Endodermal cell (in vitro differentiated cells): ENCODE results near the gene CCDC92B. TPM values are rescaled to one million over a fixed set of nuclear protein-coding genes. Genes with fewer than 3 reads are reported as not detected.

Source experiments
- DNase-seq: peaks from one replicate; pipeline ENCODE4 v3.0.0-alpha.2; 2017
- H3K27ac ChIP-seq: 2 replicates; pipeline ENCODE4 v1.5.1; 2013; ENCODE audit warnings: mild to moderate bottlenecking, low read depth, low read length, moderate library complexity
- H3K27me3 ChIP-seq: 2 replicates; pipeline ENCODE4 v1.6.1; 2013; ENCODE audit warnings: mild to moderate bottlenecking, low read length, moderate library complexity; ENCODE audit not compliant: insufficient read depth, control insufficient read depth, poor library complexity, severe bottlenecking
- H3K36me3 ChIP-seq: 2 replicates; pipeline ENCODE4 v1.7.0; 2013; ENCODE audit warnings: mild to moderate bottlenecking, low read length, moderate library complexity; ENCODE audit not compliant: control insufficient read depth, insufficient read depth
- H3K4me1 ChIP-seq: one replicate; pipeline ENCODE4 v1.7.0; 2013; ENCODE audit warnings: low read length; ENCODE audit not compliant: control insufficient read depth, insufficient read depth
- H3K4me3 ChIP-seq: 2 replicates; pipeline ENCODE4 v1.5.1; 2013; ENCODE audit warnings: mild to moderate bottlenecking, low read length, moderate library complexity
- H3K9ac ChIP-seq: 2 replicates; pipeline ENCODE4 v1.6.1; 2013; ENCODE audit warnings: mild to moderate bottlenecking, low read length, moderate library complexity; ENCODE audit not compliant: poor library complexity, severe bottlenecking; ENCODE audit errors: extremely low read depth
- H3K9me3 ChIP-seq: 2 replicates; pipeline ENCODE4 v1.6.1; 2013; ENCODE audit warnings: mild to moderate bottlenecking, low read length, moderate library complexity; ENCODE audit not compliant: control insufficient read depth
- H3K27ac Mint-ChIP-seq: 2 replicates; pipeline ENCODE4 v1.8.0; 2020; ENCODE audit warnings: mixed read lengths
- H3K27me3 Mint-ChIP-seq: 2 replicates; pipeline ENCODE4 v1.8.0; 2021; ENCODE audit warnings: mild to moderate bottlenecking, mixed read lengths; ENCODE audit not compliant: insufficient read depth
- H3K36me3 Mint-ChIP-seq: 2 replicates; pipeline ENCODE4 v1.8.0; 2020; ENCODE audit warnings: low read depth, mixed read lengths
- H3K4me1 Mint-ChIP-seq: 2 replicates; pipeline ENCODE4 v1.8.0; 2020; ENCODE audit warnings: mixed read lengths
- H3K4me3 Mint-ChIP-seq: 2 replicates; pipeline ENCODE4 v1.8.0; 2020; ENCODE audit warnings: mild to moderate bottlenecking, moderate library complexity, mixed read lengths
- H3K9me3 Mint-ChIP-seq: 2 replicates; pipeline ENCODE4 v1.8.0; 2020; ENCODE audit warnings: mild to moderate bottlenecking, mixed read lengths
- WGBS, 2 experiments: methylation state at CpG; one replicate each; pipeline versions ENCODE4 v1.1.5 to v1.1.7; 2013; ENCODE audit warnings: missing lambda C conversion rate in 2 of 2, mixed read lengths in 1 of 2; ENCODE audit not compliant: insufficient coverage in 1 of 2, insufficient read length in 1 of 2; 5-methylcytosine and 5-hydroxymethylcytosine counted together
- total RNA-seq, 2 donors: library from RNA; stranded (reverse); fragmentation: NEBNext Ultra II Directional in 1 of 2; extraction: Animal tissue kit (Norgen Biotek cat#: 25700) in 1 of 2; gene quantifications; 2 replicates in 1 of 2; 3 replicates in 1 of 2; pipeline ENCODE4 v1.2.1, GENCODE V29; 2021
- TF ChIP-seq, protein P1 (sequence below): fragments of 200-600 bp; sonication (generic); conservative IDR thresholded peaks from 2 replicates; pipeline ENCODE4 v1.5.0; 2021; ENCODE audit warnings: antibody characterized with exemption, mild to moderate bottlenecking

Gene CCDC92B
- total RNA-seq, 2 donors from 2014 or later: 4.3 to 5.8 TPM

GRCh38 chr17:2721603-2722002 lies 27.8 kb downstream of the CCDC92B start:
- Histone ChIP-seq H3K9ac (no peak overlapping the region), H3K36me3 (no peaks in the 10 kb centered on the region), H3K27me3 (peaks cover 10% of the 10 kb centered on the region), H3K4me1 (peaks cover 13% of the 10 kb centered on the region), H3K9me3 (no peaks in the 10 kb centered on the region), H3K27ac (no peak overlapping the region), H3K4me3 (no peak overlapping the region)
- no peaks in the 10 kb centered on the region for H3K9me3 Mint-ChIP-seq
- peaks cover 2% of the 10 kb centered on the region for H3K27me3 Mint-ChIP-seq
- TF ChIP-seq, protein P1, sequence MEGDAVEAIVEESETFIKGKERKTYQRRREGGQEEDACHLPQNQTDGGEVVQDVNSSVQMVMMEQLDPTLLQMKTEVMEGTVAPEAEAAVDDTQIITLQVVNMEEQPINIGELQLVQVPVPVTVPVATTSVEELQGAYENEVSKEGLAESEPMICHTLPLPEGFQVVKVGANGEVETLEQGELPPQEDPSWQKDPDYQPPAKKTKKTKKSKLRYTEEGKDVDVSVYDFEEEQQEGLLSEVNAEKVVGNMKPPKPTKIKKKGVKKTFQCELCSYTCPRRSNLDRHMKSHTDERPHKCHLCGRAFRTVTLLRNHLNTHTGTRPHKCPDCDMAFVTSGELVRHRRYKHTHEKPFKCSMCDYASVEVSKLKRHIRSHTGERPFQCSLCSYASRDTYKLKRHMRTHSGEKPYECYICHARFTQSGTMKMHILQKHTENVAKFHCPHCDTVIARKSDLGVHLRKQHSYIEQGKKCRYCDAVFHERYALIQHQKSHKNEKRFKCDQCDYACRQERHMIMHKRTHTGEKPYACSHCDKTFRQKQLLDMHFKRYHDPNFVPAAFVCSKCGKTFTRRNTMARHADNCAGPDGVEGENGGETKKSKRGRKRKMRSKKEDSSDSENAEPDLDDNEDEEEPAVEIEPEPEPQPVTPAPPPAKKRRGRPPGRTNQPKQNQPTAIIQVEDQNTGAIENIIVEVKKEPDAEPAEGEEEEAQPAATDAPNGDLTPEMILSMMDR: no peak
- DNase-seq: peak; percentile 58
- WGBS, 2 experiments: 92 to 96% methylated on average over 3 to 4 of the region's 4 CpGs
- H3K36me3 Mint-ChIP-seq: peaks cover 2% of the 10 kb centered on the region
- H3K4me1 Mint-ChIP-seq: peaks cover 23% of the 10 kb centered on the region
- H3K4me3 Mint-ChIP-seq: no peak overlapping the region
- no peak overlapping the region for H3K27ac Mint-ChIP-seq

- WGBS, 2 experiments: 58 to 60% methylated on average over 3 to 4 of the region's 4 CpGs
- Histone ChIP-seq H3K4me1 (peaks cover 13% of the 10 kb centered on the region), H3K4me3 (no peak overlapping the region), H3K27ac (no peak overlapping the region), H3K36me3 (no peaks in the 10 kb centered on the region), H3K27me3 (peaks cover 2% of the 10 kb centered on the region), H3K9me3 (no peaks in the 10 kb centered on the region), H3K9ac (no peak overlapping the region)
- H3K27me3 Mint-ChIP-seq: no peaks in the 10 kb centered on the region
- H3K27ac Mint-ChIP-seq: no peak overlapping the region
- no peak for DNase-seq
- peaks cover 23% of the 10 kb centered on the region for H3K4me1 Mint-ChIP-seq
- H3K36me3 Mint-ChIP-seq: no peaks in the 10 kb centered on the region
- TF ChIP-seq, protein P1: no peak
- H3K4me3 Mint-ChIP-seq: no peak overlapping the region
- H3K9me3 Mint-ChIP-seq: no peaks in the 10 kb centered on the region
Observed at GRCh38 chr17:2719861-2720260, 29.6 kb downstream of the CCDC92B start.

- Histone ChIP-seq H3K9ac (no peak overlapping the region), H3K4me1 (peaks cover 9% of the 10 kb centered on the region), H3K4me3 (no peak overlapping the region), H3K27ac (no peak overlapping the region), H3K9me3 (no peaks in the 10 kb centered on the region), H3K27me3 (no peaks in the 10 kb centered on the region), H3K36me3 (no peaks in the 10 kb centered on the region)
- no peaks in the 10 kb centered on the region for H3K9me3 Mint-ChIP-seq
- no peak overlapping the region for H3K27ac Mint-ChIP-seq
- no peaks in the 10 kb centered on the region for H3K36me3 Mint-ChIP-seq
- TF ChIP-seq, protein P1: no peak
- peak; percentile 49 for DNase-seq
- H3K4me1 Mint-ChIP-seq: peaks cover 22% of the 10 kb centered on the region
- H3K4me3 Mint-ChIP-seq: no peak overlapping the region
- WGBS, 2 experiments: 82 to 85% methylated on average over 7 to 13 of the region's 13 CpGs
- H3K27me3 Mint-ChIP-seq: no peaks in the 10 kb centered on the region
Observed at GRCh38 chr17:2718150-2718938, 31.1 kb downstream of the CCDC92B start.
